Testis (tissue), 2 donors: ENCODE results near the gene CD177.

Source experiments
- POLR2A ChIP-seq: fragments of 450-650 bp; IDR thresholded peaks from one replicate; pipeline ENCODE4 v1.6.1; 2017; ENCODE audit warnings: antibody characterized with exemption, mild to moderate bottlenecking, moderate library complexity
- TF ChIP-seq, protein P1 (sequence below), 3 experiments: fragments of 450-650 bp in 2 of 3; fragments of 200-600 bp in 1 of 3; sonication (generic) in 1 of 3; IDR thresholded peaks; one replicate each; pipeline ENCODE4 v1.5.1; 2016 to 2019; ENCODE audit warnings: antibody characterized with exemption in 3 of 3, mild to moderate bottlenecking in 2 of 3, moderate library complexity in 1 of 3

DNA sequence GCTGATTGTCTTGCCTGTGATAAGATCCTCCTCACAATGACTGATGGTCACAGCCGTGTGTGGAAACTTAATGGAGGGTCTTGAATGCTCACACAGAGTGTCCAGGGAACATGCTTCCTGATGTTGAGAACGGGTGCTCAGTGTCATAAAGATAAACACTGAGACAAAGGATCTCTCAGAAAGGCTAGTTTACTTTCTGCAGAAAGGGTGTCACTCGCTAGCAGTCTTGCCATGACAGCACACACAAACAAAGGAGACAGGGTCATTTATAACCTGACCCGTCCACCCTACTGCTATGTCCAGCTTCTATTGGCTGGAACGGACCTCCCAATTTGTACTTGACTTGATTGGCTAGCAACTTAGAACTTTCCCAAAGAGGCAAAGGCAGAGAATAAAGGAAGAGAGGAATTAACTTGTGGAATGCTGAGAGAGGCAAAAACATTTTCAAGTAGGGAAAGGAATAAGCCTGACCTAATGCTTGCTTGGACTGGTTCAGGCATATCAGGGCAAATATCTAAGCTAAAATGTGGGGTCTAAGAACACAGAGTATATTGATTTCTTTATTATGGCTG lies 45.2 kb upstream of the CD177 start:
- TF ChIP-seq, protein P1, sequence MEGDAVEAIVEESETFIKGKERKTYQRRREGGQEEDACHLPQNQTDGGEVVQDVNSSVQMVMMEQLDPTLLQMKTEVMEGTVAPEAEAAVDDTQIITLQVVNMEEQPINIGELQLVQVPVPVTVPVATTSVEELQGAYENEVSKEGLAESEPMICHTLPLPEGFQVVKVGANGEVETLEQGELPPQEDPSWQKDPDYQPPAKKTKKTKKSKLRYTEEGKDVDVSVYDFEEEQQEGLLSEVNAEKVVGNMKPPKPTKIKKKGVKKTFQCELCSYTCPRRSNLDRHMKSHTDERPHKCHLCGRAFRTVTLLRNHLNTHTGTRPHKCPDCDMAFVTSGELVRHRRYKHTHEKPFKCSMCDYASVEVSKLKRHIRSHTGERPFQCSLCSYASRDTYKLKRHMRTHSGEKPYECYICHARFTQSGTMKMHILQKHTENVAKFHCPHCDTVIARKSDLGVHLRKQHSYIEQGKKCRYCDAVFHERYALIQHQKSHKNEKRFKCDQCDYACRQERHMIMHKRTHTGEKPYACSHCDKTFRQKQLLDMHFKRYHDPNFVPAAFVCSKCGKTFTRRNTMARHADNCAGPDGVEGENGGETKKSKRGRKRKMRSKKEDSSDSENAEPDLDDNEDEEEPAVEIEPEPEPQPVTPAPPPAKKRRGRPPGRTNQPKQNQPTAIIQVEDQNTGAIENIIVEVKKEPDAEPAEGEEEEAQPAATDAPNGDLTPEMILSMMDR (IDR thresholded peaks at IDR 0.05) = no peak
- TF ChIP-seq POLR2A = no peak
